HG02763 (cell line): ENCODE measurements around the gene CERT1.
A peak's percentile ranks its signal among the peaks of the same experiment; 100 is the strongest.
"Not testable (repeated sequence)": the region's sequence is repeated elsewhere in the genome, so short reads cannot be mapped to it uniquely, and the experiment has no call there.

Source experiments
- ATAC-seq: cut with Tn5 transposase; IDR thresholded peaks from one replicate; pipeline ENCODE4 v1.9.1; 2021; ENCODE audit warnings: mild to moderate bottlenecking, moderate library complexity; ENCODE audit not compliant: unreplicated experiment

CERT1 gene

GRCh38 chr5:75524591-75524990, 13.2 kb upstream of the CERT1 start:
- ATAC-seq = no peak

DNA sequence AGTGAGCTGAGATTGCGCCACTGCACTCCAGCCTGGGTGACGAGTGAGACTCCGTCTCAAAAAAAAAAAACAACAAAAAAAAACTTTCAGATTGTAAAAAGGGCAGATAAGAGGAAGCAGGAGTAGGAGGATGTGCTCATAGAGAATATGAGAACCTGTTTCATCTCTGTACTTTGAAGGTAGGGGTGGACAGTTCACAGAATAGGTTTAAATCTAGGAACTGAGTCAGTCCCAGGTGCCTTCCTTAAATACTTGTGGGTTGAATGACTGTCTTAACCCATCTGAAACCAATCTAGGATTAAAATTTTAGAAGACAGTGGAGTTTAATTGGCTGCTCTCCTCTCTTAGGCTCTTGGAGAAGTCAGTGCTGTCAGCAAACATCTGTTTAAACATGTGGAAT, 12.6 kb upstream of the CERT1 start:
- peak; percentile 81 for ATAC-seq

GRCh38 chr5:75523275-75523674, 11.8 kb upstream of the CERT1 start:
- ATAC-seq = no peak

DNA sequence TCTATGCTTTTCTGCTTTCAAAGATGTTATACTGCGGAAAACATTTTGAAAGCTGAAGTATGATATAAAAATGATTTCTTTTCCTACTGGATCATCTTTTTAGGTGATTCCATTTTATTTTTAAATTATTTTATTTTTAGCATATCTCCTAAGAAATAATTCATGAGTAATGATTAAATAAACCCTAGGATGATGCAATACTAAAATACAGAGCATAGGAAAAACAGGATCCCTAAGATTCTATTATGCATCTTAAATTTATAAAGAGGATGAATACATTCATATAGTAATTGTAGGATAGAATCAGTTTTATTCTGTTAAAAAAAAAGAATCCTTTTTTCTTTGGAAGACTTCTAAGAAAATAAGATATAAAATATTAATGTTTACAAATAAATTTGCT, 11.1 kb upstream of the CERT1 start:
- no peak for ATAC-seq

DNA sequence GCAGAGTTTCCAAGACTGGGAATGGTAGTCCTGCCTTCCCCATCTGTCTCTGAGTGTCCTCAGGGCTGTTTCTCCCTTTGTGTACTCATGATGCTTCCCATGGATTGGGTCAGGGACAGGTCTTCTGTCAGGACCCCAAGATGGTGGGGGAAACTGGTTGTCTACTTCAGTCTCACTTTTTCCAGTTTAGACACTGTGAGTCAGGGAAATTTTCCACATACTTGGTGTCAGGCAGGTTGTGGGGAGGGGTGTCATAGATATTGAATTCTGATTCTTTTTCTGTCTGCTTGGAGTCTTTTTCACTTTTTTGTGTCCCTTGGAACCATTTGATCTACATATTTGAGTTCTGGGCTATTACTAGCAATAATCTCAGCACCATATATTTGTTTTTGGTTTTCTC, 10.6 kb upstream of the CERT1 start:
- no peak for ATAC-seq

GRCh38 chr5:75521195-75521594, 9.8 kb upstream of the CERT1 start:
- ATAC-seq = no peak

DNA sequence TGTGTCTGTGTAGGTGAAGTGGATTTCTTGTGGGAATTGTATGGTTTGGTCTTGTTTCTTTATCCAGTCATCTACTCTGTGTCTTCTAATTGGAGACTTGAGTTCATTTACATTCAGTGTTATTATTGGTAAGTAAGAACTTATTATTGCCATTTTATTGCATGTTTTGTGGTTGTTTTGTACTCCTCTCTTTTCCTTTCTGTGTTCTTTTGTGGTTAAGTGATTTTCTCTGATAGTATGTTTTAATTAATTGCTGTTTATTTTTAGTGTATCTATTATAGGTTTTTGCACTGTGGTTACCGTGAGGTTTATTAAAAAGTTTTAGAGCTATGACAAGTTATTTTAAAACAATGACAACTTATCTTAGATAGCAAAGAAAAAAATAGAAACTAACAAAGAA, 8.3 kb upstream of the CERT1 start:
- ATAC-seq = no peak

DNA sequence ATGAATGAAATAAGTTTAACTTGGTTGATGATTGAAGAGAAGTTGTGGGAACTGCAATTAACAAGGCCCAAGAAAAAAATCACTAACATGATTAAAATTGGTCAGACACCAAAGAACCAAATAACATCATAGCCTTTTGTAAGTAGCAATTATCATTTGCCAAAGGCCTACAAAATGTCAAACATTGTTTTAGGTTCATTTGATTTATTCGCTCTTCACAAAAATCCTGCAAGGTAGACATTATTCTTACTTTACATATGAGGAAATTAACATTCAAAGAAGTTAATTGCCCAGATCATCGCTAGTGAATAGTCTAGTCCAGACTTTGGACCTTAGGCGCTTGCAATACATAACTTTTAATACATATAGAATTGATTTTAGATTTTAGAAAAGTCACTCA, 2.9 kb upstream of the CERT1 start:
- ATAC-seq = no peak

GRCh38 chr5:75513841-75514240, 2.4 kb upstream of the CERT1 start:
- no peak for ATAC-seq

GRCh38 chr5:75512383-75513074, 1.1 kb upstream of the CERT1 start:
- ATAC-seq = no peak

GRCh38 chr5:75510836-75511434, 494 bp downstream of the CERT1 start:
- peak; percentile 29 for ATAC-seq

DNA sequence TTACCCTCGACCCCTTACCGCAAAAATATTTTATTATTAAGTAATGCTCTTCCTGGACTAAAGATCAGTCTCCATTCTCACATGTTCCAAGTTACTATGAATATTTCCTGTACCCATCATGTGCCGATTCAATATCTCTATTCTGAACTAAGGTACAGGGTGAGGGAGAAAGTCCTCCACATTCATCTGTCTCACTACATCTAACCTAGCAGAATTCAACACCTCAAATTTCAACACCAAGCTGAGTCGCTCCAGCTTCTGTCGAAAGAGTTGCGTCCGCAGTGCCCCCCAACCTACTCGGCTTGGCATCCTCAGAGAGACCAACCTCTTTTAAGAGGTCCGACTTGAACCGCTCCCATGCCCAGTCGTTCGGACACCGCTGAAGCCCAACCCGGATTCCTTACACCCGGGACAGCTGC, 1.0 kb downstream of the CERT1 start:
- ATAC-seq = no peak

DNA sequence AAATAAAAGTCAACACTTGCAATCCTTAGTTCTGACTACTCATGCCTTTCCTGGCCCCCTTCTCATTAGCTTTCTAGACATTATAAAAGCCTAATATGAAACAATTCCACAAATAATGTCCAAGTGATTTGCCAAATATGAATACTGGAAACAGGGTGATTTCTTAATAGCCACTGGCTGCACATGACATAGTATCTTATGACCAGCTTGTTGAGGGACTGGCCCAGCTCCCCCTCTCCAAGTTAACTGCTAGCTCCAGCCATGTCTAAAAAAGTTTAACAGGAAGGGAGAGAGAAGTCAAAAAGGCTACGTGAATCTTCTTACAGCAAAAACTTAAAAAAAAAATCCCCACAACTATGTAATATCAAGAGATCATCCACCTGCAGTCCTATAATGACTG, 1.5 kb downstream of the CERT1 start:
- no peak for ATAC-seq

DNA sequence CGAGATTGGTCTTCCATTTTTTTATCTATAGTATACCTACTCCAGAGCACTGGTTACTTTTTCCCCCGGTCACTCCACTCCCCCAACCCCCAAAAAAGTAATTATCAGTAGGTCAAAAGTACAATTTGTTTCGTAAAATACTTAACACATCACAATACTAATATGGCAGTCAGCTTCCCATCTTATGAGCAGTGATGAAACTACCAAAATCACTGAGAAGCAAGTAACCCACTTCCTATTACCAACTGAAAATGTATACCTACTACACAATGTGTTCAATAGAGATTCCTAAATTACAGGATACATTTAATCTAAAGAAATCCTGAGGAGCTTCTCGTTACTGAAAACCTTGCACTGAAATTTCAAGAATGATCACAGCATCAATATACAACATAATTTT, 1.9 kb downstream of the CERT1 start:
- ATAC-seq = no peak

DNA sequence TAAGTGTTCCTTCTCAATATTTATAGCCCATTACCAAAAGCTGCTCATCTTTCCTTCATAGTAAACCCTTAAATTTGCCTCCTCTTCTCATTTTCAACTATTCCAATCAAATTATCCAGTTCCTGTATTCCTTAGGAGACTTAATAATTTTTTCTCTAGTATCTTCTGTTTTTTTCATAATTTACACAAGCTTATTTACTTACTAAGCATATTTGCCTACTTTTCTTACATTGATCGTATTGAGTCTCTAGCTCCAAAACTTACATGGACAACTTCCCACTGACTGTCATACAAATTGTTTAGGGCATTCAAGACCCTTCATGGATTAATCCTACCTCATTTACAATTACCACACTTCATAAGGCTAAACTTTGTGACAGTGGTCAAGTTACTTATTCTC, 3.6 kb downstream of the CERT1 start:
- ATAC-seq = no peak

GRCh38 chr5:75505112-75505511, 6.3 kb downstream of the CERT1 start:
- ATAC-seq = not testable (repeated sequence)

DNA sequence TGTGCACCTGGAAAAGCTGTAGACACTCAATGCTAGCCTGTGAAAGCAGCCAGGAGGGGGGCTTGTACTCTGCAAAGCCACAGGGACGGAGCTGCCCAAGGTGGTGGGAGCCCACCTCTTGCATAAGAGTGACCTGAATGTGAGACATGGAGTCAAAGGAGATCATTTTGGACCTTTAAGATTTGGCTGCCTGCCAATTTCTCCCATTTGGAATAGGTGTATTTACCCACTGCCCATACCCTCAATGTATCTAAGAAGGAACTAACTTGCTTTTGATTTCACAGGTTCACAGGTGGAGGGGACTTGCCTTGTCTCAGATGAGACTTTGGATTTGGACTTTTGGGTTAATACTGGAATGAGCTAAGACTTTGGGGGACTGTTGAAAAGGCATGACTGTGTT, 12.6 kb downstream of the CERT1 start:
- ATAC-seq = not testable (repeated sequence)

- no peak for ATAC-seq
These were observed 13.1 kb downstream of the CERT1 start for GRCh38 chr5:75498208-75498777.

GRCh38 chr5:75496026-75496425, 15.4 kb downstream of the CERT1 start:
- no peak for ATAC-seq

- ATAC-seq = no peak
These were observed 19.8 kb downstream of the CERT1 start for GRCh38 chr5:75491621-75492020.

- ATAC-seq = not testable (repeated sequence)
These were observed 21.6 kb downstream of the CERT1 start for GRCh38 chr5:75489847-75490246.

- ATAC-seq = no peak
These were observed 26.8 kb downstream of the CERT1 start for GRCh38 chr5:75484605-75485004.

DNA sequence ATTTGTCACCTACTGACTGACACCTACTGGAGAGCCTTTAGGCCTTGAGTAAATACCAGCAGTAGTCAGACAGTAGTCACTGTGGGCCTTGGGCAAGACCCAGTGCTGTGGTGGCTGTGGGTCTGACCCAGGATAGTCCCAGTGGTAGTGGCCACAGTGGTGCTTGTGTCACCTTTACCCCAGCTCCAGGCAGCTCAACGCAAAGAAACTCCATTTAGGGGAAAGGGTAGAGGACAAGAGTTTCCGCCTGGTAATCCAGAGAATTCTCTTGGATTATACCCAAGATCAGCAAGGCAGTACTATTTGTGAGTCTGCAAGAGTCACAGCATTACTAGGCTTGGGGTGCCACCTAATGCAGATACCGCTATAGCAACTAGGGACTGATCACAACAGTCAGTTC, 28.9 kb downstream of the CERT1 start:
- ATAC-seq = no peak
